ENCODE results near the gene CES4A.

- TF ChIP-seq EZH2 (IDR thresholded peaks at IDR 0.05; ENCODE audit: low read length) (no peak), CTCF (optimal IDR thresholded peaks at IDR 0.05 in 1 of 3, IDR thresholded peaks at IDR 0.05 in 1 of 3, conservative IDR thresholded peaks at IDR 0.05 in 1 of 3; ENCODE audit: extremely low read depth in 1 of 3, insufficient read depth in 2 of 3, low read length in 3 of 3) (no peak)
Measured at GRCh38 chr16:66950437-66950836, 38.0 kb upstream of the CES4A start.
